HTERT RPE-1 (cell line): ENCODE data around the gene PPM1M.
"Not testable (repeated sequence)": the region's sequence is repeated elsewhere in the genome, so short reads cannot be mapped to it uniquely, and the experiment has no call there.

Experiments
- in situ Hi-C: fragments of 300-500 bp; cut with MboI; formaldehyde crosslinking; loops from 4 replicates; pipeline ENCODE4 v1.14.3; 2020; ENCODE audit warnings: low sequenced_read_pairs

PPM1M gene

GRCh38 chr3:52246264-52246620 lies 683 bp downstream of the PPM1M start:
- in situ Hi-C loops: no loop called here

DNA sequence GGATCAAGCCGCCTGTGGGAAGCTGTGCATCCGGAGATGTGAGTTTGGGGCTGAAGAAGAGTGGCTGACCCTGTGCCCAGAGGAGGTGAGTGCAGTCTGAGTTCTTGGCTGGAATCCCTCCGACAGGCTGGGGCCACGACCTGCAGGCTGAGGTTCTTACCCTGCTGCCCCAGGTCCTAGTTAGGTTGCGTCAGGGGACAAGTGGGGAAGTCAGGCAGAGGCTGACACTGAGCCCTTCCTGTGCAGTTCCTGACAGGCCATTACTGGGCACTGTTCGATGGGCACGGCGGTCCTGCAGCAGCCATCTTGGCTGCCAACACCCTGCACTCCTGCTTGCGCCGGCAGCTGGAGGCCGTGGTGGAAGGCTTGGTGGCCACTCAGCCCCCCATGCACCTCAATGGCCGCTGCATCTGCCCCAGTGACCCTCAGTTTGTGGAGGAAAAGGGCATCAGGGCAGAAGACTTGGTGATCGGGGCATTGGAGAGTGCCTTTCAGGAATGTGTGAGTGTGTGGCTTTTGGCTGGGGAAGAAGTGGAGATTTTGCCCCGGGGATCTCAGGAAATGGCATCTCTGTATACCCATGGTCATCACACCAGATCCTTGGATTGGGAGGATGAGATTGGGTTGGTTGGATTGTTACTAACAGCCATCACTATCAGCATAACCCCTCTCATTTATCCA lies 1.3 kb downstream of the PPM1M start:
- in situ Hi-C loops: no loop called here

DNA sequence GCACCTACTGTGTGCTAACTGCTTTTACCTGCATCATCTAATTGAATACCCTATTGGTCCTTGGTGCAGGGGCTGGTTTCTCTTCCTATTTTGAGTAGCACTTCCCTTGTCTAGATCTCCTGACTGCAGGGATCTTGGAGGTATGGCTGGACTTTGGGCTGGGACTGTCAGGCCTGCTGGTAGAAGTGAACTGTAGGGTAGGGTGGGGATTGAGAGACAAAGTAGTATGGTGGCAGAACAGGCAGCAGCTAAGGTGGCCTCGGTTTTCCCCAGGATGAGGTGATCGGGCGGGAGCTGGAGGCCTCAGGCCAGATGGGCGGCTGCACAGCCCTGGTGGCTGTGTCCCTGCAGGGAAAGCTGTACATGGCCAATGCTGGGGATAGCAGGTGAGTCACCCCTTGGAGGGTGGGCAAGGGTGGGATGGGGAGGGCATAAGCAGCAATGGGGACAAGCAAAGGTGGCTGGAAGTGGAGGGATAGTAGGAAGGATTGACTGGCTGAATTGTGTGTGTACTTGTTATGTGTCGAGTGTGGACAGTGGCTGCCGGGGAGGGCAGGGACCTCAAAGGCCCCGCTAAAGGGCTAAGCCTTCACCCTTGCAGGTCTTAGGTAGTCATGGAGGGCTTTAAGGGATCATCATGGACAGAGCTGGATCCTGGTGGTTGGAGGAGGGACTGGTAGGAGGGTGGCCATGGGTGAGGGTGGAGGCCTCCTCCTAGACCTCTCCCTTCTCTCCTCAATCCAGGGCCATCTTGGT lies 2.0 kb downstream of the PPM1M start:
- in situ Hi-C loops: no loop called here

DNA sequence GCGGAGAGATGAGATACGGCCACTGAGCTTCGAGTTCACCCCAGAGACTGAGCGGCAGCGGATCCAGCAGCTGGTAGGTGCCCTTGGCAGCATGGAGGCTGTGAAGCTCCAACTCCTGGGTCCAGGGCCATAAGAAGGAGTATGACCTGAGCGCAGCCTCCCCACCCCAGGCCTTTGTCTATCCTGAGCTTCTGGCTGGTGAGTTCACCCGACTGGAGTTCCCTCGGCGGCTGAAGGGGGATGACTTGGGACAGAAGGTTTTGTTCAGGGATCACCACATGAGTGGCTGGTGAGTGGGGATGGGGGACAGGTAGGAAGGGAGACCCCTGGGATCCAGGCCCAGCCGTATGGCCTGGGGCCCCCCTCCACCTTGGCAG lies 2.6 kb downstream of the PPM1M start:
- in situ Hi-C loops: no loop called here

DNA sequence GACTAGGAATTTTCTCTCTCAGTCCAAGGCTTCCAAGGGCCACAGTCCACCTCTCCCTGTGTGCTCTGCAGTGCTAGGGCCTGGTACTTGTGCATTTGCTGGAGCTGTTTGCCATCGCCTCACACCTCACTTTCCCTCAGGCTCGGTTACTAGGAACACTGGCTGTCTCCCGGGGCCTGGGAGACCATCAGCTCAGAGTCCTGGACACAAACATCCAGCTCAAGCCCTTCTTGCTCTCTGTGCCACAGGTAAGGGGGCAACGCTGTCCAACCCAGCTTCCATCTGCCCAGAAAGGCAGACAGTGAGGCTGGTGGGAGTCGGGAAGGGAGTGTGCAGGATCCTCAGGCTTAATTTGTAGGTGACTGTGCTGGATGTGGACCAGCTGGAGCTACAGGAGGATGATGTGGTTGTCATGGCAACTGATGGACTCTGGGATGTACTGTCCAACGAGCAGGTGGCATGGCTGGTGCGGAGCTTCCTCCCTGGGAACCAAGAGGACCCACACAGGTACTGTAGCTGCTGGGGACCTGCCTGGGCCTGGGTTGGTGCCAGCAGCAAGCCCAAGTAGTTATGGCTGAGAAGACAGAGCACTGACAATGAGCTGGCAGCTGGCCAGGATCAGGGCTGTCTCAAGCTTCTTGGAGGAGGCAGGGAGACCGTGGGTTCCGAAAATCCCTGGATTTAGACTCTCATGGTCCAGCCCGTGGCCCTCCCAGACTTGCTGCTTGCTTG lies 3.4 kb downstream of the PPM1M start:
- in situ Hi-C loops: no loop called here

GRCh38 chr3:52249683-52250082 lies 4.1 kb downstream of the PPM1M start:
- in situ Hi-C loops: no loop called here

- in situ Hi-C loops: no loop called here
These were observed 4.6 kb downstream of the PPM1M start for GRCh38 chr3:52250122-52250521.

GRCh38 chr3:52253314-52254304 lies 8.1 kb downstream of the PPM1M start:
- in situ Hi-C loops: no loop called here

DNA sequence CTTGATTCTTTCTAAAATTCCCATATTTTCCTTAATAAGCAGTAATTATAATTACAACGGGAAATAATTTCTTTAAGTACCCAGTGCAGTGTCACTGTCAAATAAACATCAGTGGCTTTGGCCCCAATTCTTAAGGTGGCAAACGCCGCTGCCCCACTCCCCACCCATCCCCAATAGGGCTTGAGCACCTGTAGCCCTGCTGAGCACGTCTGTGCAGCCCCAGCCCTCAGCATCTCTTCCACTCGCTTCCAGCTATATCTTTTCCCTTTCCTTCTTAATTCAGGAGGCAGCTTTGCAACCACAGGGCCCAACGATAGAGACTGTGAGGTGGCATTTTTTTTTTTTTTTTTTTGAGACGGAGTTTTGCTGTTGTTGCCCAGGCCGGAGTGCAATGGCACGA lies 9.0 kb downstream of the PPM1M start:
- in situ Hi-C loops: no loop called here

- in situ Hi-C loops: no loop called here
These were observed 10.6 kb downstream of the PPM1M start for GRCh38 chr3:52256159-52256558.

DNA sequence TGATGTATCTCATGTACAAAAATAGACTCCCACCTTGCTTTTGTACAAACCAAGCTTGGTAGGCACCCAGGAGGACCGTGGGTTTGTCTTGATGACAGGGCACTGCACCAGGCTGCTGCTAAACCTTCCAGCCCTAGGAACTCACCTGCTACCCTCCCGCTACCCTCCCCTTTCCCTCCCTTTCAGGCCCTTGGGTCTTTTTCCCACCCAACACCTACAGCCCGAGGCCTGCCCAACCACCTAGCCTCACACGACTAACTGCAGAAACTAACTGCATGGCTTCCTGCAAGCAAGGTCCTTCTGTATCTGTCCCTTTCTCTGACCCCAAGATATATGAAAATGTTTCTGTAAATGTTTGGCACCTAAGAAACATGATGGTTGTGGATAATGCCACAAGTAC lies 11.1 kb downstream of the PPM1M start:
- in situ Hi-C loops: no loop called here

GRCh38 chr3:52257911-52258310 lies 12.4 kb downstream of the PPM1M start:
- in situ Hi-C loops: no loop called here

- in situ Hi-C loops: no loop called here
These were observed 13.5 kb downstream of the PPM1M start for GRCh38 chr3:52259035-52259434.

DNA sequence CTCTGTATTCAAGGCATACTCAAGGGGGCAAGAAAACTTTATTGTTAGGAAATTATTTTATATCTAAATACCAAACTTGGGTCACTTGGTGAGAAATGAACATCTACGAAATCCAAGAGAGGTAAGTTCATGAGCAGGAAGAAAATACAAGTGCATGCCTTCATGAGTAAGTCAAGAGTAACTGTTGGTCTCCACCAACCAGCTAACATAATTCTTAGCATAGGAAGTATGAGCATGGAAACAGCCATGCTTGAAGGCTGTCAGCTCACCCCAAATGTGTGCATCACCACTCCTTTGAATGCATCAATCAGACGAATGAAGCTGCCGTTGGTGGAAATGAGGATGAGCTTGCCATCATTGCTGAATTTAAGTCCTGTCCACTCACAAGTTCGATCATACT lies 13.9 kb downstream of the PPM1M start:
- in situ Hi-C loops: no loop called here

- in situ Hi-C loops: no loop called here
These were observed 16.9 kb downstream of the PPM1M start for GRCh38 chr3:52262447-52262846.

GRCh38 chr3:52265387-52265786 lies 19.8 kb downstream of the PPM1M start:
- in situ Hi-C loops: no loop called here

DNA sequence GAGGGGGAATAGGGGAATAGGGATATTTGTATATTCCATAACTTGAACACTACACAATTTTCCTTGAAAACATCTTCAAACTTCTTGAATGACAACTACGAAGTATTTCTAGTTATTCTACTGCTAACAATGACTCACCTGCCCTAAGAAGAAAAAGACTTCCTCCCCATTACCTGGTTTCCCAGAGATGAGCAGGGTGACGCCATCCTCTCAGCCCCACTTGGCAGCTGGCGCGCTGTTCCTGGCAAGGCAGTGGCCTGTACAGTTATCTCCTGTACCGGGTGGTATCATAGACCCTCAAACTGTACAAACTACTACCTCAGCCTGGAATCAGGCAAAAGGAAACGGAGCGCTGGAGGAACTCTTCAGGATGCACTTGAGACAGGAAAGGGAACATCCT lies 22.5 kb downstream of the PPM1M start:
- in situ Hi-C loops: no loop called here

GRCh38 chr3:52269776-52270175 lies 24.2 kb downstream of the PPM1M start:
- in situ Hi-C loops: no loop called here

DNA sequence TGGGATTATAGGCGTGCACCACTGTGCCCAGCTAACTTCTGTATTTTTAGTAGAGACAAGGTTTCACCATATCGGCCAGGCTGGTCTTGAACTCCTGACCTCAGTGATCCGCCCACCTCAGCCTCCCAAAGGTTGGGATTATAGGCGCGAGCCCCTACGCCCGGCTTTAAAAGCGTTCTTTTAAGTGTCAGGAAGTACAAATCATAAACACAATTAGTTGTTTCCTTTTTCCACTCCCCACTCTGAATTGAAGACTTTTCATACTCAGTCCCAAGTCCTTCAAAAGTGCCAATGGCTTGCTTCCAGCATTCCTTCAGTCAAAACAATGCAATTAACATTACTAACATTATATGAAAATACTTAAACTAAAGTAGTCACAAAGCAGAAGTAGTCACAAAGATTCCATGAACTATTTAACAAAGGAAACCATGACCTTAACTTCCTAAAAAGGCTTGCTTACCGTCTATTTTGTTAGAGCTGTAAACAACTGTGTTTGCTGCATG lies 24.7 kb downstream of the PPM1M start:
- in situ Hi-C loops: no loop called here

DNA sequence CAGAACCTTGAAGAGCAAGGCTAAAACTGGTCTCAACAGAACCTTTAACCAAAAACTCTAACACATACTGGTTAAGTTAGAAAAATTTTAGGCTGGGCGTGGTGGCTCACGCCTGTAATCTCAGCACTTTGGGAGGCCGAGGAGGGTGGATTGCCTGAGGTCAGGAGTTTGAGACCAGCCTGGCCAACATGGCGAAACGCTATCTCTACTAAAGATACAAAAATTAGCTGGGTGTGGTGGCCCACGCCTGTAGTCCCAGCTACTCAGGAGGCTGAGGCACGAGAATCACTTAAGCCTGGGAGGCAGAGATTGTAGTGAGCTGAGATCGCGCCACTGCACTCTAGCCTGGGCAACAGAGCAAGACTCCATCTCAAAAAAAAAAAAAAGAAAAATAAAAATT lies 26.6 kb downstream of the PPM1M start:
- in situ Hi-C loops: not testable (repeated sequence)

DNA sequence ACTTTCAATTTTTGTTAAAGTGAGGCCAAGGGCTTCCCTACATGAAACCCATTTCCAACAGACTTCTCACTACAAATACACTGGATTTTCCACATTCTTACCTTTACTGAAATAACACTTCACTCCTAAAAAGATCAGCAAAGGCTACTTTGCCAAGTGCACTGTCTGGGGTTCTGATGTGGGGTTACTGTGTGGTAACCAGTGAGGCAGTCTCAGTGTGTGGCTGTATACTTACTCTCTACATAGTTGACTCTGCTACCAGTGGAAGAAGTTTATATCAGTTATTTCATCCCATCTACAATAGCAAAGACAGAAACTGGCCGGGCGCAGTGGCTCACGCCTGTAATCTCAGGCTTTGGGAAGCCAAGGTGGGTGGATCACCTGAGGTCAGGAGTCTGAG lies 27.3 kb downstream of the PPM1M start:
- in situ Hi-C loops: no loop called here
